Skeletal muscle cell (primary cell): ENCODE results near the gene RNF207.

Experiments
- DNase-seq: peaks from one replicate; pipeline ENCODE4 v3.0.0-alpha.2; 2010; ENCODE audit warnings: low read depth
- H3K4me3 ChIP-seq: 2 replicates; pipeline ENCODE4 v1.5.1; 2011; ENCODE audit warnings: low read depth, mild to moderate bottlenecking, control low read depth, low read length, moderate library complexity

Gene RNF207

DNA sequence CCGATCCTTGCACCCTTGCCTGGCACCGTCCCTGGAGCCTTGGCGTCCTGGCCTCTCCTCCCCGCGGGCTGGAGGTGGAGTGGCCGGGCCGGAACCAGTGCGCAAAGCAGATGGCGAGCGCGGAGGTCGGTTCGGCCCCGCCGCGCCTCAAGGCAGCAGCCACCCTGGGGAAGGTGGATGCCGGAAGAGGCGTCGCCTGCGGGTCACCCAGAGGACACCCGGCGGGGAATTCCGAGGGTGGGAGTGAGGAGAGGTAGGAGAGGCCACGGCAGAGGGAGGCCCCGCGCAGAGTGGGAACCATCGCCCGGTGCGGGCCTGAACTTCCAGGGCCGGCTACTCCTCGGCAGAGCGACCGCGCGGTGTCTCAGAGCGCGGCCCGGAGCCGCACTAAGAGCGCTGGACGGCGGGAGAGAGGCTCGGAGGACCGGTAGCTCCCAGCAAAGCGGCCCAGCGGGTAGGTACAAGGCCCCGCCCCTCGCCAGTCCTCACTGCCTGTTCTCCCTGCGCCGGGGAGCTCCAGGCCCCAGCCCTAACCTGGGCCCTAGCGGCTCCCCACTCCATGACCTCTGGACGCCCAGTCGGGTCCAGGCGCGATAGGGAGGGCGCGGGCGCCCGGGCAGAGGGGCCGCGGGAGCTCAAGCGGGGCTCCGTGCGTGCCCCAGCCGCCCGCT lies at the start of gene RNF207:
Gene RNF207, plus strand, starts transcription at position 271 of the 671 bp plus-strand sequence. CDS start 417 bp downstream, outside the sequence.
- peak within 1 kb of the TSS; percentile 48 for H3K4me3 ChIP-seq
- DNase-seq: no peak

- no peak for DNase-seq
- no peak overlapping the region for H3K4me3 ChIP-seq
Measured at GRCh38 chr1:6157132-6157527, 48.8 kb upstream of the RNF207 start.

DNA sequence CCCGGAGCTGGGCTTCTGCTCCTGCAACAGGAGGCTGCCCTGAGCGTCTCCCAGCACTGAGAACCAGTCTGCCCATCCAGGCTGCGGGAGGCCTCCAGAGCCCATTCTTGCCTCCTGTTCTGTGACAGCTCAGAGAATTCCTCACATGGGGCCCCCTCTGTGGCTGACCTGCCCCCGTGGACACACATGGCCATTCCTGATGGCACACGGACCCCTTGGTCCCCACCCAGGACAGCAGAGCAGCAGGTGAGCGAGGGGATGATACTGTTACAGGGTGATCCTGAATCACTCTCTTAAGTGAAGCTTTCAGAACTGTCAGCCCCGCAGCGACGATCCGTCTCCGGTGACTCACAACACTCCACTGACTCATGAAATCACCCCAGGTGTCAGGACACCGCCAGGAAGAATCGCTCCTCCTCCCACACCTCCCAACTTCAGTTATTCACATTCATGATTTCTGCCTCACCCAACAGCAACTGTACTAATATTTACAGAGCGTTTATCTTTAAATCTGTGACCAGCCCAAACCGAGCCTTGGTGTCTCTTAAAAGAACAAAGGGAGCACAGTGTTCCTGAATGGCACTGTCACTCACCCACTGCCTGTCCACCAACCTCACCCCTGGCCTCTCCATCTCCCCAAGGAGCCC lies 48.3 kb upstream of the RNF207 start:
- DNase-seq: peak; percentile 9

DNA sequence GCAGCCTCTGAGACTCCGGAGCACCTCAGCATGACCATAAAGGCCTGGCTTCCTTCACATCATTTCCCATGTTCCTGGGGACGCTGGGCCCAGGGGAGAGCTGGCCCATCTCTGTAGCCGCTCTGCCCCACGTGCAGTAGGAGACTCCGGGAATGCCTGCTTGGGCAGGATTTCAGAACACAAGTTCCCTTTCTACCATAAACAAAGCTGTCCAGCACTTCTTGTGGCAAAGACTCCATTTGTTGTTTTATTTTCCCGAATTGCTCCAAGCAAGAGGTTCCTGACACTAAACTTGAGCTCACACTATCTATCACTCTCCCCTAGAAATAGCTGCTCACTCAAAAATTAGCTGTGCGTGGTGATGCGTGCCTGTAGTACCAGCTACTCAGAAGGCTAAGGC lies 47.7 kb upstream of the RNF207 start:
- no peak for DNase-seq
- H3K4me3 ChIP-seq: no peak overlapping the region

More for the DNA sequence above, 48.3 kb upstream of the RNF207 start:
- no peak overlapping the region for H3K4me3 ChIP-seq

- no peak overlapping the region for H3K4me3 ChIP-seq
- DNase-seq: no peak
Measured at GRCh38 chr1:6162341-6162740, 43.6 kb upstream of the RNF207 start.

DNA sequence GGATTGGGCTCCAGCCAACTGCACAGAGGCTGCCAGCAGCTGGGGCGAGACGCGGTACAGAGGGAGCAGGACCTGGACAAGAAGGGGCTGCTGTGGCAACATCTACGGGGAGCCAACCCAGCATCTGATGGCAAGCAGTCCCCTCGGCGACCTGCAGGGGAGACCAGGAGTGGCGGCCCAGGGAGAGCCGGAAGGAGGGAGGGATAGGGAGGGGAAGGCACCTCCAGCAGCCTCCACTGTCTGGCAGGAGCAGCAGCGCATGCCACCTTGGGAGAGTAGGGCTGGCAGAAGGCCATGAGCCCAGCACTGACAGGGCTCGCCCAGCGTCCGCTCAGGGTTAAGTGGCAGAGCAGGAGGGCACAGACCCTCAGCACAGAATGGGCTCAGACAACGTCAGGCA lies 43.1 kb upstream of the RNF207 start:
- DNase-seq: no peak
- H3K4me3 ChIP-seq: no peak overlapping the region

GRCh38 chr1:6163191-6163972 lies 42.5 kb upstream of the RNF207 start:
- no peak for DNase-seq
- no peak overlapping the region for H3K4me3 ChIP-seq

DNA sequence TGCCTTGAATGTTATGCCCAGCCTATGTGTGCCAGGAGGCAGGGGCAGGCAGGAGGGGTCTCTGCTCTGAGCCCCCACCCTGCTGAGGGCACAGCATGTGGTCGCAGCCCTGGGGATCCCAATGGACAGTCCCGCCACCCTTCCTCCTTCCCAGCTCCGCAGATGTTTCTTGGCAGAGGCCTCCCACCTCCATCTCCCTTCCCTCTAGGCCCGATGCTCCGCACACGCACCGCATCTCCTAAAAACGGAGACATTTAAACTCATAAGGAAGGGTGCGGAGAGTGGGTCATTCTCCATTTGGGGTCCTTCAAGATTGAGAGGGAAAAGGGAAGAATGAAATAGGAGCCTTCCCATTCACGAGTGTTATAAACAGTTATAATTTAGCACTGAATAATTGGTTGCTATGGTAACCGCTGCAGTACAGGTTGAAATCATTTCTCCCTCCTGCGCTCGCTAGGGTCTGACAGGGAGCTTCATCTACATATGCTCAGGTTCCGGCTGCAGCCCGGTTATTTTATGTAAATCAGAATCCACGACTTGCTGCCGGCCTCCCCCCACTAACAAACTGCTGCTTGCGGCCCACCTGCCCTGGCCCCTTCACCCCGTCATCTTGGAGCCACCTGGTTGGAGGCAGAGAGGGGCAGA lies 41.8 kb upstream of the RNF207 start:
- H3K4me3 ChIP-seq: no peak overlapping the region
- no peak for DNase-seq

GRCh38 chr1:6165027-6165426 lies 40.9 kb upstream of the RNF207 start:
- no peak overlapping the region for H3K4me3 ChIP-seq
- no peak for DNase-seq

DNA sequence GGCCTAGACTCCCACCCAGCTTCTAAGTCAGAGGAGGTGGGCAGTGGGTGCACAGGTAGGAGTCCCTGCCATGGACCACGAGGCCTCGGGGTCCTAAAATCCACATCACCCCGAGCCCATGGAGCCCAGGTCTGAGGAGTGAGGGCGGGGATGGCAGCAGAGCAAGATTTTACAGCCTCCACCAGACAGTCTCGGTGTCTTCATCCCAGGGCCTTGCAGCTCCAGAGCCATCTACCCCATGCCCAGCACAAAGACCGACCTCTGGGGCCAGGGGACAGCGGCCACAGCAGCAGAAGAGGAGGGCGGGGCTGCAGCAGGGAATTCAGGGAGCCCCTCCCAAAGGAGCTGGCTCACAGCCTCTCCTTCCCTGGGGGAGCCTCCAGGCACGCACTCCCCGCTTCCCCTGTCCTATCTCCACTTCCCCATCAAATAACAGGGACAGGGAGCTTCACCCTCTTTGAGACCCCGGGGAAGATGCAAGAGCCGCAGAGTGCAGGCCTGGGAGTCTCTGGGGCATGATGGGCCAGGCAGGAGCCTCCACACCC lies 40.4 kb upstream of the RNF207 start:
- H3K4me3 ChIP-seq: no peak overlapping the region
- no peak for DNase-seq

DNA sequence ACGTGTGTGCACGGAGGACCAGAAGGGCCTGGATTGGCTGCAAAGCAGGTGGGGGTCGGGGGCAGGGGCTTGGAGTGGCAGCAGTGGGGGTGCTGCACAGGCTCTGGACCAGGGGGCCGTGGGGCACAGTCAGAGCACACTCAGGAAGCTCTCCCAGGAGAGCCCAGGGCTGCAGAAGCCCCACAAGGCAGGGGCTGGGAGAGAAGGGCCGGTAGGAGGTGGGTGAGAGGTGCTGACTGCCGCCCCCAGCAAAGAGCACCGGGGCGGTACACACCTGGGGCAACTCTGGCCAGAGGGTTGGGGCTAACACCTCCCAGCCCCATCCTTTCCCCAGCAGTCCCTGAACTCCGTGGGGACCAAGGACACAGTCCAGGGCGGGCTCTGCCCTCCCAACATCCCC lies 39.7 kb upstream of the RNF207 start:
- no peak overlapping the region for H3K4me3 ChIP-seq
- DNase-seq: no peak

- no peak overlapping the region for H3K4me3 ChIP-seq
- DNase-seq: no peak
Measured at GRCh38 chr1:6166655-6167390, 39.1 kb upstream of the RNF207 start.

GRCh38 chr1:6167391-6168303 lies 38.3 kb upstream of the RNF207 start:
- no peak overlapping the region for H3K4me3 ChIP-seq
- no peak for DNase-seq

DNA sequence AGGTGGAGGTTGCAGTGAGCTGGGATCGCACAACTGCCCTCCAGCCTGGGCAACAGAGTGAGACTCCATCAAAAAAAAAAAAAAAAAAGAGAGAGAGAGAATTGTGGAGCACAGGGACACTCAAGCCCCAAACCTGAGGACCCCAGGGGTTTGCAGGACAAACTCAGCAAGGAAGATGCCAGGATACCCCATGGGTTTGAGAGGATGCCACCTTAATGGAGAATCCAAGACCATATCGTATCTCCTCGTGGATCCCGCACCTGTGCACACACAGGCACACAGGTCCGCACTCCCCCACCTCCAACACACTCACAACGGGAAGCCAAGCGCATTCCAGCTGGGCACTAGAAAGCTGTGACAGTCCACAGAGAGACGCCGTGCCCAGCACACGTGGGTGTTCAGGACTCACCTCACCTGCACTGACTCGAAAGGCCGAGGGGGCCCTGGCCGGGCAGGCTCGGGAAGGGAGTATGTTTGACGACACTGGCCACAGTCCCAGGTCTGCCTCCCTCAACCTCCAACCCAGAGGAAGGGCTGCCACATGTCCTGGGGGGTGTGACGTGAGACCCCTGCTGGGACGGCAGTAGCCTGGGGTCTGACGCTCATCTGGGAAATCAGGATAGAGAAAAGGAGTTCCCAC lies 36.9 kb upstream of the RNF207 start:
- no peak for DNase-seq
- H3K4me3 ChIP-seq: no peak overlapping the region

DNA sequence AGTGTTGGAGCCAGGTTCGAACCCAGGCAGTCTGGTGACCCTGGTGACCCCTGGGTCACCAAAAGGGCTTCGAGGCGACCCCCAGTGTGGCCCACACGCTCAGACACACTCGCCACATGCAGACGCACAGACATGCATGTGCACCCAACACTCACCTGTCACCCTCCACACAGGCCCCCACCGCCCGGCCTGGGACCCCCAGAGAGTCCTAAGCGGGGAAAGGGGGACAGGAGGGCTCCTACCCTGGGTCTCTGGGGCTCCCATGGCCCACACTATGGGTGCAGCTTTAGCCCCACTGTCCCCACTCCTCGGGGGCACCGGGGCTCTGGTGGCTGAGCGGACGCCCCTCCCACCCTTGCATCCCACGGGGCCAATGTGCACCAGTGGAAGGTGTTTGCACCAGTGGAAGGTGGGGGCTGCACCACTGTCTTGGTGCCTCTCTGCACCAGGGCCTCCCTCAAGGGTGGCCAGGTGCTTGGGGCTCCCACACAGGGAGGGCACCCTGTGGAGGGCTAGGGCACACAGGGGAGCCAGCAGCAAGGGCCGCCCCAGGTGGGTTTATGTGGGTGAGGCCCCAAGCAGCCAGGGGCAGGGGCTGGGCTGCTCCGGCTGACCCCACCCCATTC lies 35.7 kb upstream of the RNF207 start:
- H3K4me3 ChIP-seq: no peak overlapping the region
- DNase-seq: no peak

GRCh38 chr1:6170742-6171201 lies 35.1 kb upstream of the RNF207 start:
- DNase-seq: no peak

GRCh38 chr1:6171548-6172124 lies 34.3 kb upstream of the RNF207 start:
- no peak overlapping the region for H3K4me3 ChIP-seq
- DNase-seq: no peak

More at GRCh38 chr1:6170742-6171201, 35.1 kb upstream of the RNF207 start:
- no peak overlapping the region for H3K4me3 ChIP-seq
